Tibial artery (tissue), 4 donors: ENCODE results near the gene SEPTIN10.
A peak's percentile ranks its signal among the peaks of the same experiment; 100 is the strongest.

Source experiments
- DNase-seq, 2 donors: peaks; one replicate each; pipeline ENCODE4 v3.0.0-alpha.2; 2019
- H3K27ac ChIP-seq, 2 donors: fragments of 200-600 bp; sonication (generic) in 1 of 2; 1 replicate in 1 of 2; 2 replicates in 1 of 2; pipeline ENCODE4 v1.5.1; 2018 to 2019; ENCODE audit warnings: mild to moderate bottlenecking in 1 of 2
- H3K27me3 ChIP-seq, 2 donors: fragments of 200-600 bp; sonication (generic) in 1 of 2; one replicate each; pipeline versions ENCODE4 v1.5.1 to v1.6.0; 2016 to 2019
- H3K36me3 ChIP-seq, 3 donors: fragments of 200-600 bp; sonication (generic) in 2 of 3; one replicate each; pipeline ENCODE4 v1.5.1; 2016 to 2019; ENCODE audit warnings: mild to moderate bottlenecking in 2 of 3
- H3K4me1 ChIP-seq, 4 donors: fragments of 200-600 bp; sonication (generic) in 2 of 4; 1 replicate in 3 of 4; 2 replicates in 1 of 4; pipeline ENCODE4 v1.5.1; 2016 to 2019
- H3K4me3 ChIP-seq, 2 donors: fragments of 200-600 bp; sonication (generic) in 1 of 2; 1 replicate in 1 of 2; 2 replicates in 1 of 2; pipeline ENCODE4 v1.5.1; 2018 to 2019; ENCODE audit warnings: mild to moderate bottlenecking in 2 of 2
- H3K9me3 ChIP-seq, 3 donors: fragments of 200-600 bp; sonication (generic) in 1 of 3; one replicate each; pipeline ENCODE4 v1.5.1; 2016 to 2019
- CTCF ChIP-seq, 2 experiments: fragments of 200-600 bp in 1 of 2; fragments of 450-650 bp in 1 of 2; IDR thresholded peaks; one replicate each; pipeline ENCODE4 v1.5.1; 2017 to 2019; ENCODE audit warnings: antibody characterized with exemption in 2 of 2, mild to moderate bottlenecking in 1 of 2, moderate library complexity in 1 of 2
- intact Hi-C: fragments of 100-400 bp; cut with DNase I; formaldehyde crosslinking; loops from one replicate; pipeline ENCODE4 v1.15.0; 2023; ENCODE audit warnings: low total_unique reads

SEPTIN10 gene

GRCh38 chr2:109512076-109512475 is 101.7 kb downstream of the SEPTIN10 start:
- Histone ChIP-seq H3K27ac (no peak overlapping the region), H3K4me1 (peaks cover 0 to 24% (median 20%) of the 10 kb centered on the region in 4 donors), H3K27me3 (no peaks in the 10 kb centered on the region), H3K9me3 (no peaks in the 10 kb centered on the region), H3K36me3 (no peaks in the 10 kb centered on the region), H3K4me3 (no peak overlapping the region)
- DNase-seq = no peak
- intact Hi-C loops = loop anchor here (10.0 kb wide), 1 partner anchor 587 kb away; no protein-coding TSS in a partner anchor
- TF ChIP-seq CTCF (IDR thresholded peaks at IDR 0.05) = no peak

GRCh38 chr2:109511168-109511567 is 102.6 kb downstream of the SEPTIN10 start:
- Histone ChIP-seq H3K9me3 (peaks cover 0 to under 1% (median 0%) of the 10 kb centered on the region in 3 donors), H3K27ac (no peak overlapping the region), H3K4me3 (no peak overlapping the region), H3K4me1 (peaks cover 0 to 24% (median 20%) of the 10 kb centered on the region in 4 donors), H3K27me3 (no peaks in the 10 kb centered on the region), H3K36me3 (no peaks in the 10 kb centered on the region)
- no peak for TF ChIP-seq CTCF (IDR thresholded peaks at IDR 0.05)
- DNase-seq = no peak
- intact Hi-C loops = loop anchor here (2.0 to 10.0 kb wide), 2 partner anchors 382 to 586 kb away; partner anchors contain the start of gene SH3RF3

- H3K4me1 ChIP-seq = peaks cover 0 to 24% (median 20%) of the 10 kb centered on the region in 4 donors
- intact Hi-C loops = loop anchor here (2.0 to 10.0 kb wide), 2 partner anchors 382 to 586 kb away; partner anchors contain the start of gene SH3RF3
- no peaks in the 10 kb centered on the region for H3K27me3 ChIP-seq
- peak; percentile 92 to 94 for TF ChIP-seq CTCF (IDR thresholded peaks at IDR 0.05)
- H3K36me3 ChIP-seq = no peaks in the 10 kb centered on the region
- no peak overlapping the region for H3K27ac ChIP-seq
- H3K9me3 ChIP-seq = peaks cover 0 to 6% (median 0%) of the 10 kb centered on the region in 3 donors
- no peak overlapping the region for H3K4me3 ChIP-seq
- DNase-seq = peak; percentile 87 to 88
Observed at GRCh38 chr2:109510136-109511028, 103.4 kb downstream of the SEPTIN10 start.

GRCh38 chr2:109508556-109508955 is 105.2 kb downstream of the SEPTIN10 start:
- intact Hi-C loops = no loop called here
- H3K27ac ChIP-seq = no peak overlapping the region
- no peak for TF ChIP-seq CTCF (IDR thresholded peaks at IDR 0.05)

GRCh38 chr2:109507828-109508227 is 105.9 kb downstream of the SEPTIN10 start:
- DNase-seq = no peak
- Histone ChIP-seq H3K4me1 (peaks cover 0 to 7% (median 3%) of the 10 kb centered on the region in 4 donors), H3K9me3 (peaks cover 0 to 6% (median 0%) of the 10 kb centered on the region in 3 donors), H3K27ac (no peak overlapping the region), H3K36me3 (peaks cover 13 to 16% (median 13%) of the 10 kb centered on the region in 3 donors), H3K4me3 (no peak overlapping the region), H3K27me3 (no peaks in the 10 kb centered on the region)
- TF ChIP-seq CTCF (IDR thresholded peaks at IDR 0.05) = no peak
- intact Hi-C loops = no loop called here

More at GRCh38 chr2:109508556-109508955, 105.2 kb downstream of the SEPTIN10 start:
- Histone ChIP-seq H3K4me3 (no peak overlapping the region), H3K36me3 (peaks cover 7 to 13% (median 8%) of the 10 kb centered on the region in 3 donors), H3K27me3 (no peaks in the 10 kb centered on the region), H3K9me3 (peaks cover 0 to 6% (median 0%) of the 10 kb centered on the region in 3 donors), H3K4me1 (peaks cover 0 to 8% (median 5%) of the 10 kb centered on the region in 4 donors)
- DNase-seq = no peak
